Gastrocnemius medialis (tissue), 4 donors: ENCODE measurements around the gene FBXL19.

ENCODE experiments used
- CTCF ChIP-seq, 5 experiments: fragments of 450-650 bp in 3 of 5; fragments of 200-600 bp in 2 of 5; sonication (generic) in 2 of 5; IDR thresholded peaks in 4 of 5; conservative IDR thresholded peaks in 1 of 5; 1 replicate in 4 of 5; 2 replicates in 1 of 5; pipeline ENCODE4 v1.5.1; 2016 to 2019; ENCODE audit warnings: antibody characterized with exemption in 5 of 5, mild to moderate bottlenecking in 3 of 5, moderate library complexity in 3 of 5
- POLR2A ChIP-seq, 2 donors: fragments of 450-650 bp; IDR thresholded peaks; one replicate each; pipeline ENCODE4 v1.6.1; 2017; ENCODE audit warnings: antibody characterized with exemption in 2 of 2, mild to moderate bottlenecking in 2 of 2, moderate library complexity in 2 of 2

GRCh38 chr16:30946671-30947540 lies 23.5 kb downstream of the FBXL19 start:
- TF ChIP-seq CTCF (IDR thresholded peaks at IDR 0.05 in 4 of 5, conservative IDR thresholded peaks at IDR 0.05 in 1 of 5) (no peak), POLR2A (IDR thresholded peaks at IDR 0.05) (no peak)
